Esophagus squamous epithelium (tissue), 5 donors: ENCODE results near the gene TLCD2. TPM values are rescaled to one million over a fixed set of nuclear protein-coding genes. Genes with fewer than 3 reads are reported as not detected.

Source experiments
- DNase-seq: peaks from one replicate; lab custom pipeline; 2025; lab: John Stamatoyannopoulos, UW
- H3K27ac ChIP-seq, 4 donors: fragments of 200-600 bp; sonication (generic); one replicate each; pipeline ENCODE4 v1.5.1; 2016 to 2019; ENCODE audit warnings: mild to moderate bottlenecking in 1 of 4
- H3K27me3 ChIP-seq, 4 donors: fragments of 200-600 bp; sonication (generic); 1 replicate in 3 of 4; 2 replicates in 1 of 4; pipeline versions ENCODE4 v1.5.1 to v1.6.0; 2017 to 2021; ENCODE audit warnings: antibody characterized with exemption in 1 of 4
- H3K36me3 ChIP-seq, 3 donors: fragments of 200-600 bp; sonication (generic); one replicate each; pipeline ENCODE4 v1.5.1; 2016 to 2019
- H3K4me1 ChIP-seq, 3 donors: fragments of 200-600 bp; sonication (generic); one replicate each; pipeline ENCODE4 v1.5.1; 2017 to 2019
- H3K4me3 ChIP-seq, 4 donors: fragments of 200-600 bp; sonication (generic); 1 replicate in 3 of 4; 2 replicates in 1 of 4; pipeline ENCODE4 v1.5.1; 2016 to 2019; ENCODE audit warnings: mild to moderate bottlenecking in 2 of 4, moderate library complexity in 1 of 4
- H3K9me3 ChIP-seq, 3 donors: fragments of 200-600 bp; sonication (generic); one replicate each; pipeline ENCODE4 v1.5.1; 2016 to 2019
- CTCF ChIP-seq, 6 experiments: fragments of 450-650 bp in 4 of 6; fragments of 200-600 bp in 2 of 6; sonication (generic) in 2 of 6; IDR thresholded peaks; one replicate each; pipeline ENCODE4 v1.5.1; 2016 to 2019; ENCODE audit warnings: antibody characterized with exemption in 6 of 6, mild to moderate bottlenecking in 4 of 6, moderate library complexity in 4 of 6
- POLR2A ChIP-seq, 4 donors: fragments of 450-650 bp; IDR thresholded peaks; one replicate each; pipeline ENCODE4 v1.6.1; 2017; ENCODE audit warnings: antibody characterized with exemption in 4 of 4, mild to moderate bottlenecking in 4 of 4, moderate library complexity in 3 of 4
- WGBS, 2 donors: methylation state at CpG; one replicate each; pipeline ENCODE4 v1.1.5; 2018; 5-methylcytosine and 5-hydroxymethylcytosine counted together
- intact Hi-C: fragments of 100-400 bp; cut with DNase I; formaldehyde crosslinking; loops from one replicate; pipeline ENCODE4 v1.15.0; 2022
- total RNA-seq, 4 donors: library from RNA; depleted of rRNA; stranded (reverse); fragments of >200 nt; gene quantifications; one replicate each; pipeline ENCODE4 v1.1.0, GENCODE V29; 2016
- donor health status: DM: yes; HTN: yes; CAD: no.

The TLCD2 gene
- total RNA-seq, 4 donors from 2014 or later, result 4.2 to 6.0 (median 5.6) TPM

DNA sequence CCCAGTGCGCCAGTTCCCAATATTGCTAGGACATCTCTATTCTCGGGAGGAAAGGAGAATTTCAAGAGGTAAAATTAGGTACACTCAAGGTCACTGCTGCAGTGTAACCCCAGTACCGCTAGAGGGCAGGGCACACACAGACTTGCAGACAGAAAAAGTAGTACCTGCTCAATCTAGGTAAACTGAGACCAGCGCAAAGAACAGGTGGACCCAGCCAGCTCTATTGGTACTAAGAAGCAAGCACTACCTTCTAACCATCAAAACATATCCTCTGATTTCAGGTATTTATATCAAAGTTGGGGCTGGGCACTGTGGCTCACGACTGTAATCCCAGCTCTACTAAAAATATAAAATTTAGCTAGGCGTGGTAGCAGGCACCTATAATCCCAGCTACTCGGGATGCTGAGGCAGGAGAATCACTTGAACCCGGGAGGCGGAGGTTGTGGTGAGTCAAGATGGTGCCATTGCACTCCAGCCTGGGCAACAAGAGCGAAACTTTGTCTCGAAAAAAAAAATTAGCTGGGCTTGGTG lies 10.7 kb upstream of the TLCD2 start:
- intact Hi-C loops, result loop anchor here (5.0 to 10.0 kb wide), 2 partner anchors 61 to 144 kb away; no protein-coding TSS in a partner anchor
- Histone ChIP-seq H3K9me3 (no peaks in the 10 kb centered on the region), H3K4me3 (no peak overlapping the region), H3K27me3 (no peaks in the 10 kb centered on the region), H3K4me1 (peaks cover 32 to 63% (median 40%) of the 10 kb centered on the region in 3 donors), H3K27ac (peak overlapping the region in 2 of 4 donors; percentile 10 to 33), H3K36me3 (peaks cover 0 to 2% (median 0%) of the 10 kb centered on the region in 3 donors)
- no peak for DNase-seq
- 29 to 37% methylated on average over 11 of the region's 11 CpGs for whole genome bisulfite sequencing, 2 donors
- no peak for TF ChIP-seq POLR2A (IDR thresholded peaks at IDR 0.05)
- TF ChIP-seq CTCF (IDR thresholded peaks at IDR 0.05), result peak; percentile 87 to 98 (median 96)

GRCh38 chr17:1718362-1719165 lies 8.4 kb upstream of the TLCD2 start:
- DNase-seq, result no peak
- Histone ChIP-seq H3K9me3 (no peaks in the 10 kb centered on the region), H3K36me3 (peaks cover 0 to 5% (median 0%) of the 10 kb centered on the region in 3 donors), H3K27ac (peak overlapping the region; percentile 97 to 100 (median 99)), H3K4me3 (no peak overlapping the region), H3K27me3 (no peaks in the 10 kb centered on the region), H3K4me1 (peaks cover 26 to 62% (median 35%) of the 10 kb centered on the region in 3 donors)
- intact Hi-C loops, result no loop called here
- TF ChIP-seq POLR2A (IDR thresholded peaks at IDR 0.05) (no peak), CTCF (IDR thresholded peaks at IDR 0.05) (no peak)
- WGBS, 2 donors, result 84 to 86% methylated on average over 14 to 17 of the region's 19 CpGs

DNA sequence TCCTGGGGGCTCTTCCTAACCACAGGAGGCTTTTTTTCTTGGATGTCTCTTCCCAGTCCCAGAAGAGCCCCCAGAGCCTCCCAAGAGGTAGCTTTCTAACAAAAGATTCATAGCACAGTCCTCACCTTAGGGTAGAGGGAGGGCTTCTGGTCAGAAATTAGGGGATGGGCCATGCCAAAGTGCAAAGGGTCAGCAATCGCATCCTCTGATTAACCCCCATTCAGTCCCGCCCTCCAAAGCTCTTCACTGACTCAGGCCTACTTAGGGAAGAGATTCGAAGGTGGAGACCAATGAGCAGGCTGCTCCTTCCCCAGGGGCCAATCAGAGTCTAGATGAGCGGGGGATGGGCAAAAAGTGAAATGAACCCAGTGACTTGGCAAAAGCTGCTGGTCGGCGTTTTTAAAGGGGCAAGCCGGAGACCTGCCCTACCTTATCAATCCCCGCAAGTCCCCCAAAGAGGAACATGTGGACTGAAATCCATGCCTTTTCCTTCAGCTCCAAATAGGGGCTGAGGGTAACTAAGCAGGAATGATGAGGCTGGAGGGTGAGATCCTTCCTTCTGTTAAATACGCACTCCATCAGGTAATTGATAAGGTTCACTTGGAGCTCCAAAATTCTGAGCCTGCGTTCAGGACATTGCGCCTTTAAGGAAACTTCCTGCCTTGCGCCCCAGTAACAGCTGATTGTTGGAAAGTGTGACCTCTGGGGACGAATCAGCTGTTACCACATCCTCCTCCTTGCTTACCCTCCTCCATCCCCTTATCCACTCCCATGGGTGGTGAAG lies 6.9 kb upstream of the TLCD2 start:
- H3K4me1 ChIP-seq, result peaks cover 30 to 66% (median 38%) of the 10 kb centered on the region in 3 donors
- intact Hi-C loops, result no loop called here
- H3K27ac ChIP-seq, result peak overlapping the region; percentile 97 to 100 (median 99)
- peaks cover 8 to 20% (median 14%) of the 10 kb centered on the region in 3 donors for H3K36me3 ChIP-seq
- no peaks in the 10 kb centered on the region for H3K27me3 ChIP-seq
- H3K4me3 ChIP-seq, result peak overlapping the region; percentile 56 to 100 (median 67)
- DNase-seq, result peak; percentile 67
- H3K9me3 ChIP-seq, result no peaks in the 10 kb centered on the region
- 1% methylated on average over 10 to 13 of the region's 13 CpGs for WGBS, 2 donors
- TF ChIP-seq POLR2A (IDR thresholded peaks at IDR 0.05), result peak in 2 of 4 donors; percentile 48 to 71
- TF ChIP-seq CTCF (IDR thresholded peaks at IDR 0.05), result no peak

GRCh38 chr17:1716076-1716911 lies 6.1 kb upstream of the TLCD2 start:
- peak; percentile 99 for DNase-seq
- Histone ChIP-seq H3K9me3 (no peaks in the 10 kb centered on the region), H3K36me3 (peaks cover 8 to 27% (median 14%) of the 10 kb centered on the region in 3 donors), H3K27ac (peak overlapping the region; percentile 97 to 100 (median 100)), H3K27me3 (no peaks in the 10 kb centered on the region), H3K4me3 (peak overlapping the region; percentile 86 to 100 (median 91)), H3K4me1 (peaks cover 30 to 69% (median 39%) of the 10 kb centered on the region in 3 donors)
- 0 to 1% methylated on average over 10 to 26 of the region's 70 CpGs for WGBS, 2 donors
- intact Hi-C loops, result no loop called here
- TF ChIP-seq POLR2A (IDR thresholded peaks at IDR 0.05) (peak; percentile 48 to 100 (median 99)), CTCF (IDR thresholded peaks at IDR 0.05) (peak in 4 of 6 experiments; percentile 1 to 32 (median 18))
